C4-2B (cell line): Measurements from ENCODE around the gene RILPL1.

ENCODE experiments used
- H3K27ac ChIP-seq: fragments of 450-650 bp; 2 replicates; pipeline ENCODE4 v1.5.1; 2017
- ZFX ChIP-seq: fragments of 450-650 bp; IDR thresholded peaks from 2 replicates; pipeline ENCODE4 v1.6.1; 2017
- TF ChIP-seq, protein P1 (sequence below): fragments of 450-650 bp; conservative IDR thresholded peaks from 2 replicates; pipeline ENCODE4 v1.5.1; 2017; ENCODE audit warnings: mild to moderate bottlenecking

RILPL1 gene

DNA sequence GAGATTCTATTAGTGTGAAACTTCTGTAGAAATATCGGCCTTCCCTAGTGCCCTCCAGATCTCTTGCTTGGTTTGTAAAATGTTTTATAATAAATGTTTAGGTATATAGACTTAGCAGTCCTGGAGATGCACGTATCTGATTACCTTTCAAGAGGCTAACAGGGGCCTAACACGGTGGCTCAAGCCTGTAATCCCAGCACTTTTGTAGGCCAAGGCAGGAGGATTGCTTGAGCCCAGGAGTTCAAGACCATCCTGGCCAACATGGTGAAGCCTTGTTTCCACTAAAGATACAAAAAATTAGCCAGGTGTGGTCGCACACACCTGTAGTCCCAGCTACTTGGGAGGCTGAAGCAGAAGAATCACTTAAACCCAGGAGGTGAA lies 87.2 kb downstream of the RILPL1 start:
- no peak for TF ChIP-seq ZFX
- TF ChIP-seq, protein P1, sequence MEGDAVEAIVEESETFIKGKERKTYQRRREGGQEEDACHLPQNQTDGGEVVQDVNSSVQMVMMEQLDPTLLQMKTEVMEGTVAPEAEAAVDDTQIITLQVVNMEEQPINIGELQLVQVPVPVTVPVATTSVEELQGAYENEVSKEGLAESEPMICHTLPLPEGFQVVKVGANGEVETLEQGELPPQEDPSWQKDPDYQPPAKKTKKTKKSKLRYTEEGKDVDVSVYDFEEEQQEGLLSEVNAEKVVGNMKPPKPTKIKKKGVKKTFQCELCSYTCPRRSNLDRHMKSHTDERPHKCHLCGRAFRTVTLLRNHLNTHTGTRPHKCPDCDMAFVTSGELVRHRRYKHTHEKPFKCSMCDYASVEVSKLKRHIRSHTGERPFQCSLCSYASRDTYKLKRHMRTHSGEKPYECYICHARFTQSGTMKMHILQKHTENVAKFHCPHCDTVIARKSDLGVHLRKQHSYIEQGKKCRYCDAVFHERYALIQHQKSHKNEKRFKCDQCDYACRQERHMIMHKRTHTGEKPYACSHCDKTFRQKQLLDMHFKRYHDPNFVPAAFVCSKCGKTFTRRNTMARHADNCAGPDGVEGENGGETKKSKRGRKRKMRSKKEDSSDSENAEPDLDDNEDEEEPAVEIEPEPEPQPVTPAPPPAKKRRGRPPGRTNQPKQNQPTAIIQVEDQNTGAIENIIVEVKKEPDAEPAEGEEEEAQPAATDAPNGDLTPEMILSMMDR, result no peak
- H3K27ac ChIP-seq, result peak overlapping the region; percentile 63

DNA sequence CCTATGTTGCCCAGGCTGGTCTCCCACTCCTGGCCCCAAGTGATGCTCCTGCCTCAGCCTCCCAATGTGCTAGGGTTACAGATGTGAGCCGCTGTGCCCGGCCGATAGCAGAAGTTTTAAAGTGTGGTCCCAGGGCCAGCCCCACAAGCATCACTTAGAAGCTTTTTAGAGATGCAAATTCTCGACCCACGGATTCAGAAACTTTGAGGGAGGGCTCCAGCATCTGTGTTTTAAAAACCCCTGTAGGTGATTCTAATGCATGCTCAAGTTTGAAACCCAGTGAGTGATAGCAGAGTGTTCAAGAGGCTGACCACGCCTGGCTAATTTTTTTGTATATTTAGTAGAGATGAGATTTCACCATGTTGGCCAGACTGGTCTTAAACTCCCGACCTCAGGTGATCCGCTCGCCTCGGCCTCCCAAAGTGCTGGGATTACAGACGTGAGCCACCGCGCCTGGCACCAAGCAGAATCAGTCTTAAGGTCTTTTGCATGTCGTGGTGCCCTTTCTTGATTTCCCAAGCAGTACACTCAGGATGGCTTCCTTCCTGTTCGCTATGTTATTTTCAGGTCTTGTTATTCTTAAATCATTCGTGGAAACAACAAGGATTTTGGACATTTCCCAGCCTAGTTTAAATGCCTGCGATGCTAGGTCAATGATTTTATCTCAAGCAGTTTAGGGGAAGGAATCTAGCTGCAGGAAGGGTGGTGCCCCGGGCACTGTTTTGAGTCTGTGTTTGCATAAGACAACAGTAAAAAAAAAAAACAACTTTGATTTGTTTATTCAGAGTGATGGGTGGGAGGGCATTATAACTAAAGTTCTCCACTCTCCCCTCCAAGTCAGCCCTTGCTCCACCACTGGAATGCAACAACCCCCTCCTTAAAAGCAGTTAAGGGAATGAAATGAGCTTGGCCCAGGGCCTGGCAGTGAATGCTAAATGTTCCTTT lies 87.9 kb downstream of the RILPL1 start:
- no peak for TF ChIP-seq ZFX
- TF ChIP-seq, protein P1, result no peak
- H3K27ac ChIP-seq, result peak overlapping the region; percentile 63

DNA sequence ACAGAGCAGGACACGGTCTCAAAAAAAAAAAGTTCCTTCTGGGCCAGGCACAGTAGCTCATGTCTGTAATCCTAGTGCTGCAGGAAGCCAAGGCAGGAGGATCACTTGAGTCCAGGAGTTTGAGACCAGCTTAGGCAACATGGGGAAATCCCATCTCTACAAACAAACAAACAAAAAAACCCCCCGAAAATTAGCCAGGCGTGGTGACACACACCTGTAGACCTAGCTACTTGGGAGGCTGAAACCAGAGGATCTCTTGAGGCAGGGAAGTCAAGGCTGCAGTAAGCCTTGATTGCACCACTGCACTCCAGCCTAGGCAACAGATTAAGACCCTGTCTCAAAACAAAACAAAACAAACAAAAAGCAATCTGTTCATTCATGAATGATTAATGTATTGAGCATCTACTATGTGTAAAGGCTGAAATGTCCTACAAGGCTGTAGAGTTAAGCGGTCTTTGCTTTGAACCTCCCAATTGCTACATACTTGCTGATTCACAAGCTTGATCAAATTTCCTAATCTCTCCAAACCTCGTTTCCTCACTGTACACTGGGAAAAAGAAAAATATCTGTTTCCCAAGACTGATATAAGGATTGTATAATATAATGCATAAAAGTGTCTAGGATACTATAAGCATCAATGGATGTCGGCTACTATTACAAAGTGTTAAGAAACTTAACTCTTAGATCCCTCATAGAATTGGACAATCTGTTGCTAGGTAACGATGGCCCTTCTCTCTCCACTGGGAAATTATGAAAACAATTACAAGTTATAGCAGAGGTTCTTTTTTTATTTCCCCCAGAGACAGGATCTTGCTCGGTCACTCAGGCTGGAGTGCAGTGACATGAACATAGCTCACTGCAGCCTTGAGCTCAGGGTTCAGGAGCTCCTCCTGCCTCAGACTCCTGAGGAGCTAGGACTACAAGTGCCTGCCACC lies 89.2 kb downstream of the RILPL1 start:
- peak overlapping the region; percentile 63 for H3K27ac ChIP-seq
- TF ChIP-seq, protein P1, result no peak
- TF ChIP-seq ZFX, result no peak

DNA sequence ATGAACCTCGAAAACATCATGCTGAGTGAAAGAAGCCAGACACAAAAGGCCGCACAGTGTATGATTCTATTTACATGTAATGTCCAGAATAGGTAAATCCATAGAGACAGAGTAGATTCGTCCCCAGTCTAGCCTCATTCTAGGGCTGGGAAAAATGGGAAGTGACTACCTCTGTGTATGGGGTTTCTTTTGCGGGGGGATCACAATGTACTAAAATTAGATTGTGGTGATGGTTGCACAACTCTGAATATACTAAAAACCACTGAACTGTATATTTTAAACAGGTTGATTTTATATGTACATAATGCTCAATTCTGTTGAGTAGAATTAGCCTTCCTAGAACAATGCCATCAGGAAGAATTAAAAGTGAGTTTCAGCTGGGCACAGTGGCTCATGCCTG lies 90.7 kb downstream of the RILPL1 start:
- H3K27ac ChIP-seq, result no peak overlapping the region
- TF ChIP-seq, protein P1, result no peak
- no peak for TF ChIP-seq ZFX

DNA sequence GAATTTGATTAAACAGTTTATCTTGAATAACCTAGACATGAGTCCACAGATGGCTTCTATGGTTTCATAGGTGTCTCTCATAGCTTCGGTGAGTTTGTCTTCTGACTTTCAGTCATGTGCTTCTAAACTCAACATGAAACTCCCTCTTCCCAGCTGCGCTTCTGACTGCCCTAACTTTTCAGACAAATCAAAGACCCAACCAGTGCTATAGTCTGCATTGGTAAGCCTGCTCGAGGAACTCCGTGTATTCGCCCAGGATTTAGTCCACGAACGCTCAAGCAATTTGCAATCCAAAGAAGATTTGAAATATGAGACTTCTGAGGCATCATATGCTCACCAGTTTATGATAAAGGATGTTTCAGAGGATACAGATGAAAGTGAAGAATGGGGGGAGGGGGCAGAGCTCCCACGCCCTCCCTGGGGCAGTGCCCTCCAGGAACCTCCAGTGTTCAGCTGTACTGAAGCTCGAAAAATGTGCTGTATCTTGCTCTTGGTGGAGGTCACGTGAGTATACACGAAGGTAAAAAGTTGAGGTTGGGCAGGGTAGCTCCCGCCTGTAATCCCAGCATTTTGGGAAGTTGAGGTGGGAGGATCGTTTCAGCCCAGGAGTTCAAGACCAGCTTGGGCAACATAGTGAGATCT lies 91.9 kb downstream of the RILPL1 start:
- no peak overlapping the region for H3K27ac ChIP-seq
- TF ChIP-seq, protein P1, result no peak
- TF ChIP-seq ZFX, result no peak

DNA sequence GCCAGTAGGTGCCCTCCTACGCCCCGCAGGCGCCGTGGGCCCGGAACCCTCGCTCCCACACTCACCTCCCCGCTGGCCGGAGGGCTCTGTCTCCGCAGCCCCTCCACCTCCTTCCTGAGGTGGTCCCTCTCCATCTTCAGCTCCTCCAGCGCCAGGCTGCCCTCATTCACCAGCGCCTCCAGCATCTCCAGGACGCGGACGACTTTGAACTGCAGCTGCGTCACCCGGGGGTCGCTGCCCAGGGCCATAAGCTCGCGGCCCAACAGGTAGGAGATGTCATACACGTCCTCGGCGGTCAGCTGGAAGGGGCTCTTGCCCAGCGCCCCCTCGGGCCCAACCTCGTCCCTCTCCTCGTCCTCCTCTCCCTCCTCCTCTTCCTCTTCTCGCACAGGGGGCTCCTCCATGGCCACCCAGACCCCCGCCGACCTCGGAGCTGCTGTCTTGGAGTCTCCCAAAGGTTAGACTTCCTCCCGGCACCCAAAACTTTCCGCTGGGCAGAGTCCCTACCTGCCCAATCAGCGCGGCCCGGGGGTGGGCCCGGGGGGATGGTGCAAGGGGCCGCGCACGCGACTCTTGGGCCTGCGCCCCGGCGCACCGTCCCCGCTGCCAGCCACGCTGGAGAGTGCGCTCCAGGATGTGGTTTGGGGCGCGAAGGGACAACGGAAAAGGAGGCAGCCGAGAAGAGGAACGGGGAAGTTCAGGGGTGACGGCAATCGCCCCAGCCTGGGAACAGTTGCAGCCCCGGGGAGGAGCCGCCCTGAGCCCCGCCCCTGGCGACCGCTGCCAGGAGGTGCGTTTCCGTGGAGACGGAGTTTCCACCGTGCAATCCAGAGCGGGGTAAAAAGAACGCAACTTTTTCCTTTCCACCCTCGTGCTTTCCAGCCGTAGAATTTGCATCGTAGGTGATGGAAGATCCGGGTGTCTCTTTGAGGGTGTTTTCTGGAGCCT lies 97.2 kb downstream of the RILPL1 start, which contains the start of gene RILPL2:
RILPL2 (minus strand) TSS at position 668 of the 948 bp plus-strand sequence; CDS start at position 404, 264 bp downstream.
- peak within 1 kb of the TSS; percentile 71 for H3K27ac ChIP-seq
- TF ChIP-seq, protein P1, result no peak
- TF ChIP-seq ZFX, result peak; percentile 48; the same call in 1 of the 2 replicates
